NCI-H2227 treated with DMSO at 0.1 percent for 48 hours (cell line): Measurements from ENCODE around the gene CC2D1A.
"Not testable (repeated sequence)": the region's sequence is repeated elsewhere in the genome, so short reads cannot be mapped to it uniquely, and the experiment has no call there.

Experiments
- DNase-seq: peaks from one replicate; lab custom pipeline; 2025; lab: John Stamatoyannopoulos, UW

Gene CC2D1A

GRCh38 chr19:13962699-13963602, 57.0 kb downstream of the CC2D1A start:
- no peak for DNase-seq

- no peak for DNase-seq
These were observed 57.7 kb downstream of the CC2D1A start for GRCh38 chr19:13963603-13964105.

- no peak for DNase-seq
These were observed 58.8 kb downstream of the CC2D1A start for GRCh38 chr19:13964776-13965175.

- DNase-seq = no peak
These were observed 59.4 kb downstream of the CC2D1A start for GRCh38 chr19:13965377-13965896.

GRCh38 chr19:13965926-13966683, 60.1 kb downstream of the CC2D1A start:
- no peak for DNase-seq

- DNase-seq = no peak
These were observed 60.7 kb downstream of the CC2D1A start for GRCh38 chr19:13966684-13967128.

GRCh38 chr19:13967206-13967605, 61.2 kb downstream of the CC2D1A start:
- DNase-seq = not testable (repeated sequence)

- DNase-seq = no peak
These were observed 62.5 kb downstream of the CC2D1A start for GRCh38 chr19:13968383-13968935.

GRCh38 chr19:13968999-13969398, 63.0 kb downstream of the CC2D1A start:
- no peak for DNase-seq

- no peak for DNase-seq
These were observed 63.9 kb downstream of the CC2D1A start for GRCh38 chr19:13969897-13970296.

- DNase-seq = not testable (repeated sequence)
These were observed 65.9 kb downstream of the CC2D1A start for GRCh38 chr19:13971868-13972267.

GRCh38 chr19:13972368-13973155, 66.6 kb downstream of the CC2D1A start:
- DNase-seq = no peak

- DNase-seq = not testable (repeated sequence)
These were observed 67.5 kb downstream of the CC2D1A start for GRCh38 chr19:13973479-13973878.

- no peak for DNase-seq
These were observed 68.1 kb downstream of the CC2D1A start for GRCh38 chr19:13974073-13974472.

GRCh38 chr19:13975870-13976269, 69.9 kb downstream of the CC2D1A start:
- no peak for DNase-seq

GRCh38 chr19:13976446-13976845, 70.4 kb downstream of the CC2D1A start:
- no peak for DNase-seq

GRCh38 chr19:13977803-13978202, 71.8 kb downstream of the CC2D1A start:
- no peak for DNase-seq

GRCh38 chr19:13978351-13979243, 72.6 kb downstream of the CC2D1A start:
- DNase-seq = no peak

GRCh38 chr19:13979244-13979615, 73.2 kb downstream of the CC2D1A start:
- no peak for DNase-seq

- no peak for DNase-seq
These were observed 73.7 kb downstream of the CC2D1A start for GRCh38 chr19:13979686-13980085.
